Esophagus (tissue), 2 donors: ENCODE results near the gene NACA2. TPM values are rescaled to one million over a fixed set of nuclear protein-coding genes. Genes with fewer than 3 reads are reported as not detected.
"Not testable (repeated sequence)": the region's sequence is repeated elsewhere in the genome, so short reads cannot be mapped to it uniquely, and the experiment has no call there.

Experiments used
- H3K27ac ChIP-seq, 2 donors: one replicate each; pipeline ENCODE4 v1.5.1; 2013; ENCODE audit warnings: low read depth in 2 of 2, mild to moderate bottlenecking in 2 of 2, inconsistent platforms in 1 of 2, low read length in 1 of 2, moderate library complexity in 1 of 2
- H3K27me3 ChIP-seq, 2 donors: one replicate each; pipeline ENCODE4 v1.6.1; 2013; ENCODE audit warnings: low read length in 2 of 2, control low read depth in 1 of 2, mild to moderate bottlenecking in 1 of 2; ENCODE audit not compliant: insufficient read depth in 2 of 2, control insufficient read depth in 1 of 2
- H3K36me3 ChIP-seq, 2 donors: one replicate each; pipeline ENCODE4 v1.6.1; 2013; ENCODE audit warnings: low read length in 1 of 2; ENCODE audit not compliant: control insufficient read depth in 2 of 2, insufficient read depth in 2 of 2
- H3K4me1 ChIP-seq, 2 donors: one replicate each; pipeline ENCODE4 v1.6.1; 2013; ENCODE audit warnings: low read length in 1 of 2; ENCODE audit not compliant: control insufficient read depth in 2 of 2, insufficient read depth in 2 of 2
- H3K4me3 ChIP-seq, 2 donors: one replicate each; pipeline ENCODE4 v1.5.1; 2013; ENCODE audit warnings: low read length in 2 of 2, mild to moderate bottlenecking in 2 of 2, low read depth in 1 of 2, moderate library complexity in 1 of 2
- H3K9me3 ChIP-seq, 2 donors: one replicate each; pipeline ENCODE4 v1.6.1; 2013; ENCODE audit warnings: mild to moderate bottlenecking in 2 of 2, low read depth in 1 of 2, low read length in 1 of 2, moderate library complexity in 1 of 2; ENCODE audit not compliant: control insufficient read depth in 2 of 2, insufficient read depth in 1 of 2
- WGBS, 2 donors: extraction: QIAGEN DNeasy Blood & Tissue Kit; methylation state at CpG; one replicate each; pipeline ENCODE4 v1.1.7; 2013; 5-methylcytosine and 5-hydroxymethylcytosine counted together
- polyA plus RNA-seq, 2 donors: library from polyadenylated mRNA; stranded (reverse); fragments of 200-250 nt; gene quantifications; one replicate each; pipeline ENCODE4 v1.2.3, GENCODE V29; 2013
- donor health status: healthy with polysubstance abuse.
- donor health status: Bipolar disorder and iron deficiency.

Gene NACA2
- polyA plus RNA-seq, result under 1 TPM; 0.19 to 0.20 TPM

GRCh38 chr17:61591018-61591417 lies at the start of gene NACA2:
Gene NACA2, minus strand, starts transcription at chr17:61591219. Its CDS starts 39 bp downstream, at chr17:61591180.
- no peaks in the 10 kb centered on the region for H3K4me1 ChIP-seq
- no peak within 1 kb of the TSS for H3K27ac ChIP-seq
- H3K4me3 ChIP-seq, result no peak within 1 kb of the TSS
- H3K9me3 ChIP-seq, result no peaks in the 10 kb centered on the region
- no peaks in the 10 kb centered on the region for H3K36me3 ChIP-seq
- H3K27me3 ChIP-seq, result no peaks in the 10 kb centered on the region
- WGBS, 2 donors, result 97% methylated on average over 16 of the region's 16 CpGs

GRCh38 chr17:61639818-61640217 lies 48.8 kb upstream of the NACA2 start:
- H3K4me1 ChIP-seq, result no peaks in the 10 kb centered on the region
- 89 to 91% methylated on average over 1 of the region's 1 CpG for WGBS, 2 donors
- H3K36me3 ChIP-seq, result no peaks in the 10 kb centered on the region
- no peaks in the 10 kb centered on the region for H3K27me3 ChIP-seq
- H3K9me3 ChIP-seq, result no peaks in the 10 kb centered on the region
- no peak overlapping the region for H3K4me3 ChIP-seq
- no peak overlapping the region for H3K27ac ChIP-seq

- no peaks in the 10 kb centered on the region for H3K27me3 ChIP-seq
- H3K27ac ChIP-seq, result no peak overlapping the region
- no peak overlapping the region for H3K4me3 ChIP-seq
- H3K4me1 ChIP-seq, result no peaks in the 10 kb centered on the region
- no peaks in the 10 kb centered on the region for H3K36me3 ChIP-seq
- 38 to 49% methylated on average over 1 of the region's 1 CpG for WGBS, 2 donors
- H3K9me3 ChIP-seq, result no peaks in the 10 kb centered on the region
Measured at GRCh38 chr17:61638087-61638486, 47.1 kb upstream of the NACA2 start.

- no peaks in the 10 kb centered on the region for H3K4me1 ChIP-seq
- H3K27ac ChIP-seq, result no peak overlapping the region
- H3K36me3 ChIP-seq, result no peaks in the 10 kb centered on the region
- no peaks in the 10 kb centered on the region for H3K9me3 ChIP-seq
- H3K4me3 ChIP-seq, result no peak overlapping the region
- WGBS, 2 donors, result 10 to 12% methylated on average over 3 of the region's 3 CpGs
- no peaks in the 10 kb centered on the region for H3K27me3 ChIP-seq
Measured at GRCh38 chr17:61635913-61636432, 45.0 kb upstream of the NACA2 start.

- no peaks in the 10 kb centered on the region for H3K9me3 ChIP-seq
- H3K36me3 ChIP-seq, result no peaks in the 10 kb centered on the region
- H3K27ac ChIP-seq, result no peak overlapping the region
- H3K4me1 ChIP-seq, result no peaks in the 10 kb centered on the region
- 79 to 82% methylated on average over 5 of the region's 5 CpGs for WGBS, 2 donors
- H3K4me3 ChIP-seq, result no peak overlapping the region
- peaks cover 0 to 3% of the 10 kb centered on the region in 2 donors for H3K27me3 ChIP-seq
Measured at GRCh38 chr17:61634942-61635538, 44.0 kb upstream of the NACA2 start.

- Histone ChIP-seq H3K9me3 (no peaks in the 10 kb centered on the region), H3K36me3 (no peaks in the 10 kb centered on the region), H3K27ac (no peak overlapping the region), H3K4me1 (no peaks in the 10 kb centered on the region), H3K27me3 (peaks cover 0 to 6% of the 10 kb centered on the region in 2 donors), H3K4me3 (no peak overlapping the region)
Measured at GRCh38 chr17:61634011-61634539, 43.1 kb upstream of the NACA2 start.

- H3K4me1 ChIP-seq, result no peaks in the 10 kb centered on the region
- 88 to 91% methylated on average over 1 of the region's 1 CpG for WGBS, 2 donors
- no peak overlapping the region for H3K4me3 ChIP-seq
- peaks cover 0 to 6% of the 10 kb centered on the region in 2 donors for H3K27me3 ChIP-seq
- no peaks in the 10 kb centered on the region for H3K9me3 ChIP-seq
- no peak overlapping the region for H3K27ac ChIP-seq
- no peaks in the 10 kb centered on the region for H3K36me3 ChIP-seq
Measured at GRCh38 chr17:61632826-61633225, 41.8 kb upstream of the NACA2 start.

GRCh38 chr17:61631800-61632199 lies 40.8 kb upstream of the NACA2 start:
- Histone ChIP-seq H3K4me1 (no peaks in the 10 kb centered on the region), H3K4me3 (no peak overlapping the region), H3K27ac (no peak overlapping the region), H3K36me3 (no peaks in the 10 kb centered on the region), H3K9me3 (no peaks in the 10 kb centered on the region), H3K27me3 (peaks cover 0 to 6% of the 10 kb centered on the region in 2 donors)
- 68 to 76% methylated on average over 1 of the region's 1 CpG for WGBS, 2 donors

GRCh38 chr17:61628158-61628557 lies 37.1 kb upstream of the NACA2 start:
- H3K36me3 ChIP-seq, H3K27ac ChIP-seq, H3K9me3 ChIP-seq, H3K4me1 ChIP-seq, H3K27me3 ChIP-seq, H3K4me3 ChIP-seq: not testable (repeated sequence)
- WGBS, 2 donors, result 80 to 83% methylated on average over 4 of the region's 4 CpGs

GRCh38 chr17:61627658-61628057 lies 36.6 kb upstream of the NACA2 start:
- H3K9me3 ChIP-seq, result no peaks in the 10 kb centered on the region
- 15 to 26% methylated on average over 2 of the region's 2 CpGs for WGBS, 2 donors
- no peak overlapping the region for H3K4me3 ChIP-seq
- no peaks in the 10 kb centered on the region for H3K4me1 ChIP-seq
- H3K27ac ChIP-seq, result no peak overlapping the region
- H3K27me3 ChIP-seq, result peaks cover 0 to 6% of the 10 kb centered on the region in 2 donors
- H3K36me3 ChIP-seq, result no peaks in the 10 kb centered on the region
